ENCODE results near the gene SLC48A1. TPM values are rescaled to one million over a fixed set of nuclear protein-coding genes. Genes with fewer than 3 reads are reported as not detected.

The SLC48A1 gene
- 10.5 and 10.7 TPM in 2 replicates for total RNA-seq

GRCh38 chr12:47773062-47773857 lies at the start of gene SLC48A1:
TSS of gene SLC48A1 (plus strand) at chr12:47773238. CDS start at chr12:47773305, 67 bp downstream.
- intact Hi-C loops (cut with micrococcal nuclease), result loop anchor here (1.0 to 2.0 kb wide), 3 partner anchors 14 to 67 kb away; partner anchors contain the start of genes RAPGEF3 and RPAP3

DNA sequence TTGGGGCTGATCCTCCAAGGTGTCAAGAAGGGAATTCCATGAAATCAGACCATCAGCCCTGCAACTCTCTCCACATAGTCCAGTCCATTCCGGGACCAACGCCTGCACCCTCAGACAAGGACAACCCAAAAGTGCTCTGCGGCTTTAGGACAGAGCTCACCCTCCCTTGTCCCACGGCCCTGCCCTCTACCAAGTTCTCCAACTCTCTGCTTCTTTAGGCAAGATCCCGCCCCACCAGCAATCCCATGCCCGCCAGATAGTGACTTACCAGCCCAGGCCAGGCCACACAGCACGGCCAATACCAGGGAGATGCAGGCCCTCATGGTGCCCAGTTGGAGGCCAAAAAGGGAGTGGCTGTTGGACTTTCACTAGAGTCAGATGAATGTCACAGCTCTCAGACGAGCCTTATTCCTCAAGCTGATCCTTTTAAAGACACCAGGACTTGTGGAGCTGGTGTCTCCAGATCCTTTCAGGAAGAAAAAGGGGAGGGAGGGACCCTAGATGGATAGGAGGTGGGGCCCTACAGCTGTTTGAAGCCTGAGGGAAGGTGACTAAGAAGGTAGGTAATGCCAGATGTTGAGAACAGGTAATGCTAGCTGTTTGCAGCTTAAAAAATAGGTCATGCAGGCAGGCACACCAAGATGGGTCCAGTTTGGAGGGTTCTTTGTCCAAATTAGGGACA lies 47.8 kb upstream of the SLC48A1 start, which contains the start of gene ENDOU:
Gene ENDOU, minus strand, starts transcription at position 400 of the 682 bp plus-strand sequence. Its CDS starts 77 bp downstream, at position 323.
- intact Hi-C loops (cut with micrococcal nuclease), result no loop called here

DNA sequence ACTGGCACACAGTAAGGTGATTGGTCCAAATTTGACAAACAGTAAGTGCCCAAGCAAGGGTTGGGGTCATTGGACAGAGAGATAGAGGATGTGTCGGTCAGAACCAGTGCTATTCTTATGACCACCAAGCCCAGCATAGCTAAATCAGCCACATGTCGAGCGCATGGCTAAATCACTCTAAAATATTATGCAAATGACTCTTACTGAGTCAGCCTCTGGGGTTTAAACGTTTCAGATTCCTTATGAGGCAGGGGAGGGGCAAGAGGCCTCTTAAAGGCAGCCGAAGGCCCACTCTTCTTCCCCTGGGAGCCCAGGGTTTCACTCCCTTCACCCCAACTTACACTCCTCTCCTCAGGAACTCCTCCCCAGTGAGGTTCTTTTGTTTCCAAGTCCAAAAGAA lies 47.1 kb upstream of the SLC48A1 start:
- intact Hi-C loops (cut with micrococcal nuclease), result no loop called here

GRCh38 chr12:47729233-47729632 lies 43.8 kb upstream of the SLC48A1 start:
- intact Hi-C loops (cut with micrococcal nuclease), result no loop called here

DNA sequence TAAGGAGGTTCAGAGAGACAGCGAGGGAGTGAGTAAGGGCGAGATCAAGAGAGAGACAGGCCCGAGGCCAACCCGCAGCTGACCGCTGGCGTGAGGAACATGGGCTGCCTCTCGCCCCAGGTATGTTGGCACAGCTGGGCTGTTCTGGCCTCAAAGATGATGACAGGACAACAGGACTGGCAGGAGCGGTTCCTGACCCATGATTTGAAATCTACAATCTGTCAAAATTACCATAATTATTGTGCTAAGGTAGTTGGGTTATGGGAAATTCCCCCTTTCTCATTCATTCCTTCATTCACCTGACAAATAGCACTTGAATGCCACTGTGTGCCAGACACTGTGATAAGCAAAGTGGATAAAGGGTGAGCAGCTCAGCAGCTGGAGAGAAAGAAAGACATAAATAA lies 42.7 kb upstream of the SLC48A1 start:
- intact Hi-C loops (cut with micrococcal nuclease), result no loop called here

DNA sequence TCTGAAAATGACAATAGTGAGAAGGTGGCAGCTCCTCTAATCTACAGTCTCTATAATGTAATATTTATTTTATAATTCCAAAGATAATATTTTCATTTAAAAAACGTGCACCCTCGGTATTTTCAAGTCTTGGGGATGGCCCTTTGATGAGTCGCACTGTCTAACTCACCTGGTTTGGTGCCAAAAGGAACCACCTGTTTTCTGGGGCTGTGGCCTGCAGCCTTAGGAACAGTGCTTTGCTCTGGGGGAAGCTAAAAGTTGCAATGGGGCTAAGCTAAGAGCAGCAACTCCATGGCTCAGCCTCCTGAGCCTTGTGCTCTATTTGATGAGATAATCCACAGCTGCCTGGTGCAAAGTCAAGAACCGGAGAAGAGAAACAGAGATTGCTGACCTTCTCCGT lies 41.3 kb upstream of the SLC48A1 start:
- intact Hi-C loops (cut with micrococcal nuclease), result no loop called here

GRCh38 chr12:47732504-47732903 lies 40.5 kb upstream of the SLC48A1 start:
- intact Hi-C loops (cut with micrococcal nuclease), result no loop called here

- intact Hi-C loops (cut with micrococcal nuclease), result no loop called here
Measured at GRCh38 chr12:47733142-47733541, 39.9 kb upstream of the SLC48A1 start.

GRCh38 chr12:47734725-47735480 lies 38.1 kb upstream of the SLC48A1 start:
- intact Hi-C loops (cut with micrococcal nuclease), result no loop called here

GRCh38 chr12:47735649-47736048 lies 37.4 kb upstream of the SLC48A1 start:
- intact Hi-C loops (cut with micrococcal nuclease), result no loop called here

- intact Hi-C loops (cut with micrococcal nuclease), result no loop called here
Measured at GRCh38 chr12:47736216-47736615, 36.8 kb upstream of the SLC48A1 start.

DNA sequence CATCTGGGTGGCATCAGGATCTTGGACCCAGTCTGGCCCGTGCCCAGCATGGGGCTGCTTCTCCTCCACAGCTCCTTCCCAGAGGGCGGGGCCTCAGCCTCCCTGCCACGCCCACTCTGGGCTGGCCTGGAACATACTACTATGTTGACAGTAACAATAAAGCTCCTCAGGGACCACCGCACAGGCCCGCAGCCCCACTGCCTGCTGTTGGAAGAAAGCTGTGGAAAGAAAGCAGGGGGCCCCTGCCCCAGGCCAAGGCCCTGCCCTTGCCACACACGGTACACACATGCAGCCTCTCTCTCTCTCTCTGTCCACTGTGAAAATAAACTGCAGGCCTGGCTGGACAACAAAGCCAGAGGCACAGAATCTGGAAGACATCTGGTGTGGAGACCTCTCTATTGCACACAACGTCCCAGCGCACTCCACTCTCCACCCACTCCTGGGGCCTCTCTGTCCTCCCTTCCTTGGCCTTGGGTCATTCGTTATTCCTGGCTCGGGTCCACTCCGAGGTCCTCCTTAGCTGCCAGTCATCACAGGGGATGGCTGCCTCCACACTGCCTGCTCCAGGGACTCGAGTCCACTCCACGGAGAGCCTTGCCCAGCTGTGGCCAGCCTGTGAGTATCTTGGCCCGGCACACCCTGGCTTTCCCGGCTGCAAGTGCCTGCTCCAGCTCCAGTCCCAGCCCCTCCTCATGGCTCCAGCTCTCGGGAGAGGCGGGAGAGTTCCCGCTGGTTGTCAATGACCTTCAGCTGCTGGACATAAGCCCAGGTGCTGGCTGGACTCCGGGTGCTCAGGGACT lies 36.0 kb upstream of the SLC48A1 start:
- intact Hi-C loops (cut with micrococcal nuclease), result no loop called here

DNA sequence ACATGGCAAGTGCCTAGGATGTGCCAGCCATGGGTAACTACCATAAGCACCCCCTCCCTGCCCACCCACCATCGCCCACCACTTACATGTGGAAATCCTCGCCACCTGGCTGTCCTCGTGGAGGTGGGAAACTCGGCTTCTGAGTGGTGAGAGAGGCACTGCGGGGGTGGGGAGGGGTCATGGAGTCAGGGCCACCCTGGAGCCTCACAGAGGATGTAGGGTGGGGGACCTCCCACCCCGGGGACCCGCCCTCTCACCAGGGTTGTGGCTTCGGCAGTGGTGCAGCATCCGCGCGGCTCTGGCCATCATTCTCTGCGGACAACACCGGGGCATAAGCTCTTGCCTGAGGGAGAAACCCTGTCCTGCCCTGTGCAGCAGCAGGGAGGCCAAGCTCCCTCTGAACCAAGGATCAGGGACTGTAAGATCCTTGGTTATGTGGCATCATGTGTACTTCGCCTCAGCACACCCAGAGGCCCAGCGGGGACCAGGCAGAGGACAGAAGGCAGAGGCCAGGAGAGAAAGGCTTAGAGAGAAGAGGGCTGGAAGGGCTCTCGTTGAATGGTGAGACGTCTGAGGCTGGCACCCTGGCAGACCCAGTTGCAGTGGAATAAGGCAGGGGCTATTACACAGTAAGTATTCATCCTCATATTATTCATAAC lies 35.0 kb upstream of the SLC48A1 start:
- intact Hi-C loops (cut with micrococcal nuclease), result no loop called here

- intact Hi-C loops (cut with micrococcal nuclease), result no loop called here
Measured at GRCh38 chr12:47739297-47739696, 33.7 kb upstream of the SLC48A1 start.

- intact Hi-C loops (cut with micrococcal nuclease), result no loop called here
Measured at GRCh38 chr12:47739979-47740378, 33.1 kb upstream of the SLC48A1 start.

DNA sequence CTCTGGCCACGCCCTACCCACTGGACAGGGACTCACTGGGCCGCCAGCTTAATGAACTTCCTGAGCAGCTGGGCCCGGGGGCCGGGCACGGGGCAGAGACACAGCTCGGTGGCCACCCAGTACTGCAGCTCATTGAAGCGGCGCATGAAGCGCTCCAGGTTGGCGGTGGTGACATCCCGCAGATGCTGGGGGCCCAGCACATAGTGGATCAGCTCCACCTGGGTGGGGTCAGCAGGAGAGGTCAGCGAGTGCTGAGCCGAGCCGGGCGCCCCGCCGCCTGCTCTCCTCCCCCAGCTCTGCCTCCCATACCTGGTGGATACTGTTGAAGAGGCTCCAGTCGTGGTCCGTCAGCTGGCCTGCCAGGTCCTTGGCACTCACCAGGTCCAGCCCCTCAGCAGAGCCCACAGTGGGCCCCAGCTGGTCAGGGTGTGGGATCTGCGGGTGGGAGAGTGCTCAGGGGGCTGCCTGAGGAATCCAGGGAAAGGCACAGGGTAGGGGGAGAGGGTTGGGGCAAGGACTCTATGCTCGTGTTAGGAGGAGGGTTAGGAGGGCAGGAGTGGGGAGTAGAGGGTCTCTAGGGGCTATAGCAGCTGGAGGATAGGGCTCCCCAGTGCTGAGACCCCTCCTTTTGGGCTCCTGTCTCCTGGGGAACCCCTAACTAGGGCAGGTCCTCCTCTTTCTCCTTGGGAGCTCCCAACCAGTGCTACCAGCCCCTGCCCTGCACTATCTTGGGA lies 32.3 kb upstream of the SLC48A1 start:
- intact Hi-C loops (cut with micrococcal nuclease), result no loop called here

DNA sequence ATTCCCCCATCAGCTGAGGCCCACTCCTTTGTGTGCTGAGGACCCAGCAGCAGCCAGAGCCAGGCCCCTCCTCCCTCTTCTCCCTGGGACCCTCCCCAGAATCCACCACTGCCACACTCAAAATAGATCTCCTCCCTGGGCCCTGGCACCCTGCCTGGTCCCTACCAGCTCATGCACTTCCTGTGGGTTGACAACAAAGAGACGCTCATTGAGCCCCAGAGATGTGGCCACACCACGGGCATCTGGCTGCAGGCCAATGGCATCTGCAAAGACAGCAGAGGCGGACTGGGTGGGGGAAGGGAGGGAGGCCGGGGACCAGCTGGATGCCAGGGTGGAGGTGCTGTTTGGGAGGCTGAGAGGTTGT lies 31.7 kb upstream of the SLC48A1 start:
- intact Hi-C loops (cut with micrococcal nuclease), result no loop called here

- intact Hi-C loops (cut with micrococcal nuclease), result loop anchor here (1.0 to 2.0 kb wide), 9 partner anchors 17 to 425 kb away; partner anchors contain the start of gene TMEM106C
Measured at GRCh38 chr12:47742253-47742825, 30.7 kb upstream of the SLC48A1 start.

GRCh38 chr12:47743311-47743860 lies 29.7 kb upstream of the SLC48A1 start:
- intact Hi-C loops (cut with micrococcal nuclease), result loop anchor here (2.0 kb wide), 1 partner anchor 61 kb away; no protein-coding TSS in a partner anchor
